ENCODE data around the gene ADCY4. TPM values are rescaled to one million over a fixed set of nuclear protein-coding genes. Genes with fewer than 3 reads are reported as not detected.

ADCY4 gene
- polyA plus RNA-seq, 3 donors, result 0.69 to 11.9 (median 0.70) TPM

DNA sequence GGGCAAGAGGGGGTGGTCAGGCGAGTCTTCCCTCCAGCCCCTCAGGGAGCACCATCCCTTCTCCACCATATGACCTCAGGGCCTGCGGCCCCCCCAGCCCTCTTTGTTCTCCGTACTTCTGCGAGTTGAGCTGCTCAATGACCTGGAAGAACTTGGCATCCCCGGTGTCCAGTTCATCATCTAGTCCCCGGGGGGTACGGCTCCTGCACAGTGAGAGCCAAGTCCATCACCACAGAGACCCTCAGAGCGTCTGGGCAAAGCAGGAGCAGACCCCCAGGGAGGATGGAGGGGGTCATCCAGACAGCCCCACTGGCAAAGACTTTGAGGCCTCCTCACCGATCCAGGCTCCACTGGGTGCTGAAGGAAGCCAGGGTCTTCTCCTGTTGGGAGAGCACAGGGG, 8.9 kb downstream of the ADCY4 start:
- peaks cover 6 to 10% of the 10 kb centered on the region in 2 donors for H3K36me3 Mint-ChIP-seq
- H3K4me3 Mint-ChIP-seq, result no peak overlapping the region
- H3K4me1 Mint-ChIP-seq, result peaks cover 57% of the 10 kb centered on the region
- H3K9me3 Mint-ChIP-seq, result peaks cover 0 to 2% (median 0%) of the 10 kb centered on the region in 7 donors
- no peak overlapping the region for H2AFZ ChIP-seq (ENCODE audit: insufficient read depth, low read depth, low read length, poor library complexity, severe bottlenecking)
- DNase-seq, result no peak
- H3K27me3 ChIP-seq (ENCODE audit: control insufficient read depth in 2 of 2, insufficient read depth in 2 of 2, low read length in 2 of 2), result no peaks in the 10 kb centered on the region
- no peaks in the 10 kb centered on the region for H4K20me1 ChIP-seq (ENCODE audit: insufficient read depth, low read length)
- peaks cover 46 to 50% of the 10 kb centered on the region in 2 donors for H3K4me1 ChIP-seq (ENCODE audit: control insufficient read depth in 1 of 2, insufficient read depth in 2 of 2, low read length in 2 of 2)
- WGBS (ENCODE audit: insufficient coverage), result 98% methylated on average over 9 of the region's 9 CpGs
- no peak overlapping the region for H3K4me2 ChIP-seq (replicated peaks; ENCODE audit: extremely low read depth, low read length, poor library complexity, severe bottlenecking)
- no peak for TF ChIP-seq CTCF (IDR thresholded peaks at IDR 0.05)
- H3K9ac ChIP-seq (ENCODE audit: insufficient read depth, low read length, poor library complexity, severe bottlenecking), result no peak overlapping the region
- peaks cover 0 to 15% (median 3%) of the 10 kb centered on the region in 3 donors for H3K27me3 Mint-ChIP-seq (ENCODE audit: low read depth in 3 of 3)
- H3K4me3 ChIP-seq (replicated peaks in 1 of 3; ENCODE audit: low read depth in 2 of 3, low read length in 3 of 3), result no peak overlapping the region
- no peaks in the 10 kb centered on the region for H3K36me3 ChIP-seq (replicated peaks in 1 of 2; ENCODE audit: control insufficient read depth in 1 of 2, insufficient read depth in 2 of 2, low read length in 2 of 2)
- H3K27ac ChIP-seq (ENCODE audit: low read depth in 1 of 2, low read length in 2 of 2), result no peak overlapping the region
- no peaks in the 10 kb centered on the region for H3K79me2 ChIP-seq (ENCODE audit: insufficient read depth, low read length)
- H3K27ac Mint-ChIP-seq, result no peak overlapping the region
- intact Hi-C loops (cut with micrococcal nuclease), result no loop called here
- H3K9me3 ChIP-seq (replicated peaks in 1 of 2; ENCODE audit: control insufficient read depth in 1 of 2, insufficient read depth in 1 of 2, low read length in 2 of 2), result no peaks in the 10 kb centered on the region

- no peak for TF ChIP-seq CTCF (IDR thresholded peaks at IDR 0.05)
- Mint-ChIP-seq H3K9me3 (peaks cover 0 to 4% (median 0%) of the 10 kb centered on the region in 7 donors), H3K36me3 (peaks cover 0 to 4% of the 10 kb centered on the region in 2 donors), H3K27ac (peak overlapping the region in 2 of 7 donors; percentile 38 to 76), H3K27me3 (ENCODE audit: low read depth in 3 of 3) (peaks cover 0 to 19% (median 3%) of the 10 kb centered on the region in 3 donors), H3K4me3 (no peak overlapping the region), H3K4me1 (peaks cover 53% of the 10 kb centered on the region)
- H2AFZ ChIP-seq (ENCODE audit: insufficient read depth, low read depth, low read length, poor library complexity, severe bottlenecking), result no peak overlapping the region
- H3K79me2 ChIP-seq (ENCODE audit: insufficient read depth, low read length), result no peaks in the 10 kb centered on the region
- H3K9me3 ChIP-seq (replicated peaks in 1 of 2; ENCODE audit: control insufficient read depth in 1 of 2, insufficient read depth in 1 of 2, low read length in 2 of 2), result no peaks in the 10 kb centered on the region
- peaks cover 40 to 45% of the 10 kb centered on the region in 2 donors for H3K4me1 ChIP-seq (ENCODE audit: control insufficient read depth in 1 of 2, insufficient read depth in 2 of 2, low read length in 2 of 2)
- no peak for DNase-seq
- no peak overlapping the region for H3K27ac ChIP-seq (ENCODE audit: low read depth in 1 of 2, low read length in 2 of 2)
- WGBS (ENCODE audit: insufficient coverage), result 46% methylated on average over 3 of the region's 5 CpGs
- intact Hi-C loops (cut with micrococcal nuclease), result no loop called here
- H3K36me3 ChIP-seq (replicated peaks in 1 of 2; ENCODE audit: control insufficient read depth in 1 of 2, insufficient read depth in 2 of 2, low read length in 2 of 2), result no peaks in the 10 kb centered on the region
- H3K27me3 ChIP-seq (ENCODE audit: control insufficient read depth in 2 of 2, insufficient read depth in 2 of 2, low read length in 2 of 2), result no peaks in the 10 kb centered on the region
- H3K4me2 ChIP-seq (replicated peaks; ENCODE audit: extremely low read depth, low read length, poor library complexity, severe bottlenecking), result no peak overlapping the region
- H4K20me1 ChIP-seq (ENCODE audit: insufficient read depth, low read length), result no peaks in the 10 kb centered on the region
- H3K4me3 ChIP-seq (replicated peaks in 1 of 3; ENCODE audit: low read depth in 2 of 3, low read length in 3 of 3), result no peak overlapping the region
- no peak overlapping the region for H3K9ac ChIP-seq (ENCODE audit: insufficient read depth, low read length, poor library complexity, severe bottlenecking)
Observed at GRCh38 chr14:24325041-24325530, 9.8 kb downstream of the ADCY4 start.

All from CD14-positive monocyte (primary cell).